GM12892 (cell line): ENCODE data around the gene IGFBPL1.

Experiments
- POLR2A ChIP-seq: IDR thresholded peaks from 2 replicates; pipeline ENCODE4 v1.6.1; 2011; ENCODE audit warnings: low read depth, low read length, control low read depth
- TAF1 ChIP-seq: IDR thresholded peaks from 2 replicates; pipeline ENCODE4 v1.6.1; 2011; ENCODE audit warnings: low read depth, mild to moderate bottlenecking, control low read depth, low read length, borderline replicate concordance

DNA sequence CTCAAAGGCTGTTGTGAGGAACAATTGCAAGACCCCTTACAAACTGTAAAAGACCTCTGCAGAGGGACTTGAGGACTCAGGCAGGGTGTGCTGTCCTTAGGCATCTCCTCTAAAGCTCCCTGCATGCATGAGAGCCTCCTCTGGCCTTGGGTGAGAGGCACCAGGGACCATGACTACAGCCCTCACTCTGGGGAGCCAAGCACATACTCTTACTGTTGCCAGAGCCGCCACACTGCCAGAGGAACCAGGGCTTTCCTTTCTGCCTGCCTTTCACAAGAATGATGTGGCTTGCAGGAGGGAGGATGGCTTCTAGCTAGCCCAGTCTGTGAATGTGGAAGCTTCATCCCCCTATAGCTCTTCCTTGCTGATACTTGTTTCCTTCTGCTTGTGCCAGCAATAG, 5.9 kb downstream of the IGFBPL1 start:
- TF ChIP-seq POLR2A (no peak), TAF1 (no peak)
